Spleen (tissue), 11 donors: ENCODE measurements around the gene NEAT1. TPM values are rescaled to one million over a fixed set of nuclear protein-coding genes. Genes with fewer than 3 reads are reported as not detected.

ENCODE experiments used
- DNase-seq: peaks from one replicate; pipeline ENCODE4 v3.0.0-alpha.2; 2020
- H3K27ac ChIP-seq, 8 donors: fragments of 200-600 bp; sonication (generic) in 7 of 8; 1 replicate in 4 of 8; 2 replicates in 4 of 8; pipeline versions ENCODE4 v1.5.0 to v1.8.0; 2016 to 2021; ENCODE audit warnings: inconsistent platforms in 4 of 8, mild to moderate bottlenecking in 4 of 8, moderate library complexity in 1 of 8
- H3K27me3 ChIP-seq, 7 donors: fragments of 200-600 bp; sonication (generic) in 6 of 7; replicated peaks in 1 of 7; 1 replicate in 4 of 7; 2 replicates in 3 of 7; pipeline versions ENCODE4 v1.5.0 to v1.8.0; 2016 to 2021; ENCODE audit warnings: inconsistent platforms in 3 of 7, mild to moderate bottlenecking in 1 of 7
- H3K36me3 ChIP-seq, 6 donors: fragments of 200-600 bp; sonication (generic) in 5 of 6; 1 replicate in 4 of 6; 2 replicates in 2 of 6; pipeline versions ENCODE4 v1.5.0 to v1.8.0; 2016 to 2021; ENCODE audit warnings: inconsistent platforms in 2 of 6
- H3K4me1 ChIP-seq, 6 donors: fragments of 200-600 bp; sonication (generic) in 5 of 6; 1 replicate in 3 of 6; 2 replicates in 3 of 6; pipeline versions ENCODE4 v1.5.0 to v1.8.0; 2016 to 2021; ENCODE audit warnings: inconsistent platforms in 3 of 6
- H3K4me3 ChIP-seq, 8 donors: fragments of 200-600 bp; sonication (generic) in 7 of 8; 1 replicate in 4 of 8; 2 replicates in 4 of 8; pipeline versions ENCODE4 v1.5.0 to v1.8.0; 2016 to 2021; ENCODE audit warnings: inconsistent platforms in 4 of 8, mild to moderate bottlenecking in 4 of 8, moderate library complexity in 2 of 8
- H3K9me3 ChIP-seq, 8 donors: fragments of 200-600 bp; sonication (generic) in 7 of 8; 1 replicate in 4 of 8; 2 replicates in 4 of 8; pipeline versions ENCODE4 v1.5.0 to v1.8.0; 2016 to 2021; ENCODE audit warnings: inconsistent platforms in 4 of 8
- CTCF ChIP-seq, 11 experiments: fragments of 200-600 bp in 7 of 11; fragments of 450-650 bp in 4 of 11; sonication (generic) in 4 of 11; IDR thresholded peaks in 8 of 11; conservative IDR thresholded peaks in 3 of 11; 1 replicate in 7 of 11; 2 replicates in 4 of 11; pipeline versions ENCODE4 v1.4.0 to v1.8.0; 2016 to 2021; ENCODE audit warnings: antibody characterized with exemption in 11 of 11, inconsistent platforms in 4 of 11, mild to moderate bottlenecking in 1 of 11
- POLR2A ChIP-seq, 3 donors: fragments of 450-650 bp; IDR thresholded peaks; one replicate each; pipeline ENCODE4 v1.5.1; 2017; ENCODE audit warnings: antibody characterized with exemption in 3 of 3, mild to moderate bottlenecking in 1 of 3
- POLR2AphosphoS5 ChIP-seq, 3 donors: sonication (generic); formaldehyde crosslinking; IDR thresholded peaks; one replicate each; pipeline ENCODE4 v1.5.1; 2017; ENCODE audit warnings: antibody characterized with exemption in 3 of 3
- WGBS, 5 donors: extraction: QIAGEN DNeasy Blood & Tissue Kit in 3 of 5; methylation state at CpG; one replicate each; pipeline versions ENCODE4 v1.1.5 to v1.1.7; 2013 to 2018; 5-methylcytosine and 5-hydroxymethylcytosine counted together
- intact Hi-C: fragments of 100-400 bp; cut with DNase I; formaldehyde crosslinking; loops from one replicate; pipeline ENCODE4 v1.15.0; 2023; ENCODE audit warnings: low total_unique reads
- polyA plus RNA-seq, 3 donors: library from polyadenylated mRNA; stranded (reverse); fragments of 200-250 nt; gene quantifications; one replicate each; pipeline ENCODE4 v1.2.1, GENCODE V29; 2013
- total RNA-seq, 7 donors: library from RNA; depleted of rRNA in 3 of 7; stranded (reverse); fragments of >200 nt in 3 of 7; fragmentation: NEBNext Ultra II Directional in 4 of 7; extraction: Animal tissue kit (Norgen Biotek cat#: 25700) in 4 of 7; gene quantifications; one replicate each; pipeline versions ENCODE4 v1.1.0 to v1.2.1, GENCODE V29; 2016 to 2021
- donor health status: healthy with polysubstance abuse.
- donor health status: DM: no; HTN: no; CAD: no; lungs with moderate emphysema.
- donor health status: DM: no; HTN: no; CAD: no.
- donor health status: Bipolar disorder and iron deficiency.
- donor health status: healthy.
- donor health status: DM: no; HTN: no; CAD: no.
- donor health status: DM: yes; HTN: yes; CAD: no.

The NEAT1 gene
- total and polyA plus RNA-seq, 10 donors = 266 to 1,804 (median 874) TPM

- 73 to 84% (median 74%) methylated on average over 4 to 10 of the region's 10 CpGs for WGBS, 5 donors
- intact Hi-C loops = no loop called here
- H3K4me3 ChIP-seq = no peak overlapping the region
- no peaks in the 10 kb centered on the region for H3K9me3 ChIP-seq
- TF ChIP-seq POLR2AphosphoS5 (IDR thresholded peaks at IDR 0.05) (peak; percentile 66 to 78 (median 74)), CTCF (IDR thresholded peaks at IDR 0.05 in 8 of 11, conservative IDR thresholded peaks at IDR 0.05 in 3 of 11) (no peak), POLR2A (IDR thresholded peaks at IDR 0.05) (no peak)
- no peaks in the 10 kb centered on the region for H3K27me3 ChIP-seq
- peak overlapping the region; percentile 89 to 100 (median 98) for H3K27ac ChIP-seq
- no peaks in the 10 kb centered on the region for H3K36me3 ChIP-seq
- no peak for DNase-seq
- H3K4me1 ChIP-seq = peaks cover 51 to 90% (median 74%) of the 10 kb centered on the region in 6 donors
Observed at GRCh38 chr11:65489035-65489705, 66.6 kb downstream of the NEAT1 start.

DNA sequence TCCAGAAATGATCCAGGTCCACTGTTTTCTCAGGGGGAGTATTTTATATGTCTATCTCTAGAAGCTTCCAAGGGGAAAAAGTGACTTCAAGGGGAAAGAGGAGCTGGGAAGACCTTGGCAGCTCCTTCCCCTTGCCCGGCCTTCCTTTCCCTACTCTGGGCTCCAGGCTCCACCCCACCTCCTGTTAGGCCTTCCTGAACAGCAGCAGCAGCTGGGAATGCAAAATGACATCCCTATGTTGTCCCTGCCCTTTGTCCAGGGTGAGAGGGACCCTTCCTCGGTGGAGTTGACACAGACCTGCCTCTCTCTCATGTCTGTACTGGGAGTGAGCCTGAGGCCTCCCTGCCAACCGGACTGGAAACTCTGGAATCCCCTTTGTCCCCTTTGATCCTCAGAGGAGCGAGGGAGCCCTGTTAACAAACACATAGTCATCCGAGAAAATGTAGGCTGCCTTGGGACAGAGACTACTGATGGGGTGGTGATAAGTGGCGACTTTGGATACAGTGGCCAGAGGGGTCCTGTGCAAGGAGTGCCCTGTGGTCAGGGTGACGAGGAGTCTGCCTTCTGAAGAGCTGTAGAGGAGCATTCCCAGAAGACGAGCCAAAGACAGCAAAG, 67.2 kb downstream of the NEAT1 start:
- WGBS, 5 donors = 72 to 78% (median 73%) methylated on average over 7 to 8 of the region's 8 CpGs
- no peak for DNase-seq
- H3K4me1 ChIP-seq = peaks cover 57 to 96% (median 81%) of the 10 kb centered on the region in 6 donors
- H3K36me3 ChIP-seq = no peaks in the 10 kb centered on the region
- H3K4me3 ChIP-seq = no peak overlapping the region
- intact Hi-C loops = no loop called here
- H3K27ac ChIP-seq = peak overlapping the region; percentile 89 to 100 (median 98)
- H3K27me3 ChIP-seq = no peaks in the 10 kb centered on the region
- H3K9me3 ChIP-seq = no peaks in the 10 kb centered on the region
- no peak for TF ChIP-seq POLR2AphosphoS5 (IDR thresholded peaks at IDR 0.05)
- TF ChIP-seq CTCF (IDR thresholded peaks at IDR 0.05 in 8 of 11, conservative IDR thresholded peaks at IDR 0.05 in 3 of 11) = no peak
- TF ChIP-seq POLR2A (IDR thresholded peaks at IDR 0.05) = no peak

GRCh38 chr11:65491163-65491465, 68.5 kb downstream of the NEAT1 start:
- Histone ChIP-seq H3K9me3 (no peaks in the 10 kb centered on the region), H3K36me3 (no peaks in the 10 kb centered on the region), H3K27me3 (no peaks in the 10 kb centered on the region), H3K27ac (peak overlapping the region; percentile 89 to 100 (median 98)), H3K4me1 (peaks cover 62 to 99% (median 92%) of the 10 kb centered on the region in 6 donors), H3K4me3 (no peak overlapping the region)
- WGBS, 5 donors = 62 to 80% (median 69%) methylated on average over 3 of the region's 3 CpGs
- intact Hi-C loops = no loop called here
- DNase-seq = no peak
- TF ChIP-seq POLR2A (IDR thresholded peaks at IDR 0.05) (no peak), CTCF (IDR thresholded peaks at IDR 0.05 in 8 of 11, conservative IDR thresholded peaks at IDR 0.05 in 3 of 11) (no peak), POLR2AphosphoS5 (IDR thresholded peaks at IDR 0.05) (no peak)

GRCh38 chr11:65491614-65492386, 69.2 kb downstream of the NEAT1 start:
- peak overlapping the region; percentile 89 to 100 (median 98) for H3K27ac ChIP-seq
- H3K9me3 ChIP-seq = no peaks in the 10 kb centered on the region
- no peaks in the 10 kb centered on the region for H3K27me3 ChIP-seq
- no peaks in the 10 kb centered on the region for H3K36me3 ChIP-seq
- DNase-seq = no peak
- H3K4me3 ChIP-seq = peak overlapping the region in 1 of 8 donors; percentile 52
- peaks cover 69 to 100% (median 96%) of the 10 kb centered on the region in 6 donors for H3K4me1 ChIP-seq
- 38 to 58% (median 51%) methylated on average over 14 to 17 of the region's 17 CpGs for WGBS, 5 donors
- peak; percentile 42 to 53 (median 53) for TF ChIP-seq POLR2AphosphoS5 (IDR thresholded peaks at IDR 0.05)
- no peak for TF ChIP-seq CTCF (IDR thresholded peaks at IDR 0.05 in 8 of 11, conservative IDR thresholded peaks at IDR 0.05 in 3 of 11)
- TF ChIP-seq POLR2A (IDR thresholded peaks at IDR 0.05) = no peak
- intact Hi-C loops = no loop called here
